GM12874 (cell line): ENCODE measurements around the gene LNX1.

Source experiments
- CTCF ChIP-seq: IDR thresholded peaks from 2 replicates; pipeline ENCODE4 v1.5.1; 2011; ENCODE audit warnings: low read depth, mild to moderate bottlenecking, control low read depth, low read length, moderate library complexity; ENCODE audit not compliant: insufficient read depth

LNX1 gene

GRCh38 chr4:53584658-53585057 is 6.6 kb downstream of the LNX1 start:
- no peak for TF ChIP-seq CTCF

GRCh38 chr4:53583513-53583912 is 7.8 kb downstream of the LNX1 start:
- no peak for TF ChIP-seq CTCF

GRCh38 chr4:53582194-53582593 is 9.1 kb downstream of the LNX1 start:
- no peak for TF ChIP-seq CTCF

- TF ChIP-seq CTCF: no peak
Observed at GRCh38 chr4:53580274-53580673, 11.0 kb downstream of the LNX1 start.

- TF ChIP-seq CTCF: no peak
Observed at GRCh38 chr4:53579826-53580225, 11.5 kb downstream of the LNX1 start.

GRCh38 chr4:53576676-53577372 is 14.5 kb downstream of the LNX1 start:
- TF ChIP-seq CTCF: no peak

GRCh38 chr4:53576071-53576617 is 15.1 kb downstream of the LNX1 start:
- no peak for TF ChIP-seq CTCF
